B cell (primary cell): Measurements from ENCODE around the gene KCTD13. TPM values are rescaled to one million over a fixed set of nuclear protein-coding genes. Genes with fewer than 3 reads are reported as not detected.

Source experiments
- ATAC-seq: fragments of 200-7000 bp; cut with Tn5 transposase; one replicate; pipeline ENCODE4 v1.10.0; 2021; ENCODE audit warnings: low read depth, mild to moderate bottlenecking, moderate number of reproducible peaks, moderate library complexity
- CTCF ChIA-PET: fragments of 350-600 bp; sonication (Branson Sonifier 250); formaldehyde crosslinking; loops from one replicate; lab custom pipeline; 2021; ENCODE audit warnings: antibody characterized with exemption, inconsistent platforms; lab: Charles Lee
- POLR2A ChIA-PET: fragments of 350-600 bp; sonication (Branson Sonifier 250); formaldehyde crosslinking; loops from one replicate; lab custom pipeline; 2021; ENCODE audit warnings: antibody characterized with exemption; lab: Charles Lee
- DNase-seq: peaks from one replicate; pipeline ENCODE4 v3.0.0; 2013
- H2AFZ ChIP-seq: 2 replicates; pipeline ENCODE4 v1.6.1; 2012; ENCODE audit warnings: mild to moderate bottlenecking, low read depth, low read length; ENCODE audit not compliant: insufficient read depth, poor library complexity, severe bottlenecking
- H3K27ac ChIP-seq, 2 donors: 1 replicate in 1 of 2; 2 replicates in 1 of 2; pipeline ENCODE4 v1.5.1; 2012 to 2013; ENCODE audit warnings: low read length in 2 of 2, mild to moderate bottlenecking in 2 of 2, moderate library complexity in 1 of 2
- H3K27me3 ChIP-seq, 4 experiments: fragments of 200-600 bp in 1 of 4; sonication (generic) in 1 of 4; replicated peaks in 1 of 4; 1 replicate in 2 of 4; 2 replicates in 2 of 4; pipeline versions ENCODE4 v1.6.1 to v1.7.0; 2013 to 2016; ENCODE audit warnings: low read length in 3 of 4, mild to moderate bottlenecking in 2 of 4, mixed read lengths in 1 of 4, moderate library complexity in 1 of 4; ENCODE audit not compliant: insufficient read depth in 4 of 4, control insufficient read depth in 3 of 4; ENCODE audit errors: control extremely low read depth in 1 of 4
- H3K36me3 ChIP-seq, 2 experiments: replicated peaks in 1 of 2; 1 replicate in 1 of 2; 2 replicates in 1 of 2; pipeline versions ENCODE4 v1.6.1 to v1.7.1; 2013; ENCODE audit warnings: low read length in 1 of 2; ENCODE audit not compliant: insufficient read depth in 2 of 2, control insufficient read depth in 1 of 2; ENCODE audit errors: control extremely low read depth in 1 of 2, extremely low read depth in 1 of 2
- H3K4me1 ChIP-seq, 2 donors: fragments of 200-600 bp in 1 of 2; sonication (generic) in 1 of 2; 1 replicate in 1 of 2; 2 replicates in 1 of 2; pipeline versions ENCODE4 v1.5.1 to v1.6.1; 2013 to 2017; ENCODE audit warnings: low read length in 2 of 2; ENCODE audit not compliant: control insufficient read depth in 2 of 2, insufficient read depth in 2 of 2
- H3K4me2 ChIP-seq: replicated peaks from 2 replicates; pipeline ENCODE3; 2012; ENCODE audit warnings: mild to moderate bottlenecking, low read depth, low read length; ENCODE audit not compliant: poor library complexity, severe bottlenecking
- H3K4me3 ChIP-seq, 5 experiments: fragments of 200-600 bp in 1 of 5; sonication (generic) in 1 of 5; 1 replicate in 3 of 5; 2 replicates in 2 of 5; pipeline versions ENCODE4 v1.5.1 to v1.7.0; 2011 to 2016; ENCODE audit warnings: low read length in 4 of 5, mild to moderate bottlenecking in 4 of 5, low read depth in 2 of 5, control low read depth in 1 of 5, moderate library complexity in 1 of 5; ENCODE audit not compliant: insufficient read depth in 1 of 5; ENCODE audit errors: control extremely low read depth in 1 of 5, extremely low read depth in 1 of 5
- H3K79me2 ChIP-seq: fragments of 200-600 bp; sonication (generic); one replicate; pipeline ENCODE4 v1.6.0; 2016; ENCODE audit warnings: low read length; ENCODE audit not compliant: control insufficient read depth, insufficient read depth
- H3K9ac ChIP-seq: fragments of 200-600 bp; sonication (generic); 2 replicates; pipeline ENCODE4 v1.6.1; 2017; ENCODE audit warnings: mild to moderate bottlenecking, low read length, moderate library complexity
- H3K9me3 ChIP-seq, 3 donors: one replicate each; pipeline versions ENCODE4 v1.6.1 to v1.7.1; 2013; ENCODE audit warnings: low read length in 2 of 3; ENCODE audit not compliant: control insufficient read depth in 2 of 3, insufficient read depth in 1 of 3; ENCODE audit errors: control extremely low read depth in 1 of 3
- H4K20me1 ChIP-seq: 2 replicates; pipeline ENCODE4 v1.6.0; 2012; ENCODE audit warnings: mild to moderate bottlenecking, low read length; ENCODE audit not compliant: insufficient read depth, control insufficient read depth, poor library complexity, severe bottlenecking
- H3K27ac Mint-ChIP-seq: one replicate; pipeline ENCODE4 v1.8.0; 2021; ENCODE audit warnings: mixed read lengths
- H3K27me3 Mint-ChIP-seq: one replicate; pipeline ENCODE4 v1.8.0; 2021; ENCODE audit warnings: mixed read lengths
- H3K4me1 Mint-ChIP-seq: one replicate; pipeline ENCODE4 v1.8.0; 2021; ENCODE audit warnings: mixed read lengths
- H3K4me3 Mint-ChIP-seq: one replicate; pipeline ENCODE4 v1.8.0; 2021; ENCODE audit warnings: mixed read lengths
- H3K9me3 Mint-ChIP-seq: one replicate; pipeline ENCODE4 v1.8.0; 2022; ENCODE audit warnings: mixed read lengths; ENCODE audit not compliant: insufficient read depth
- CTCF ChIP-seq: fragments of 200-600 bp; IDR thresholded peaks from one replicate; pipeline ENCODE4 v1.8.0; 2022; ENCODE audit warnings: antibody characterized with exemption, mild to moderate bottlenecking
- EZH2 ChIP-seq: IDR thresholded peaks from 2 replicates; pipeline ENCODE4 v1.6.1; 2012; ENCODE audit warnings: borderline replicate concordance, low read depth, mild to moderate bottlenecking, moderate library complexity, low read length; ENCODE audit not compliant: insufficient read depth, poor library complexity, severe bottlenecking
- WGBS: methylation state at CpG from one replicate; pipeline ENCODE4 v1.1.5; 2013; ENCODE audit warnings: missing lambda C conversion rate; ENCODE audit not compliant: insufficient coverage; 5-methylcytosine and 5-hydroxymethylcytosine counted together
- intact Hi-C: fragments of 100-400 bp; cut with micrococcal nuclease; formaldehyde crosslinking; loops from one replicate; pipeline ENCODE4 v1.10.0; 2022
- polyA plus RNA-seq: library from polyadenylated mRNA; depleted of rRNA; stranded (reverse); fragments of >200 nt; gene quantifications from 2 replicates; pipeline ENCODE4 v1.2.3, GENCODE V29; 2012
- total RNA-seq, 2 donors: library from RNA; stranded (reverse); fragments of 120-200 nt in 1 of 2; gene quantifications; 1 replicate in 1 of 2; 2 replicates in 1 of 2; pipeline versions ENCODE4 v1.2.3 to v1.2.4, GENCODE V29; 2013 to 2022

The KCTD13 gene
- total and polyA plus RNA-seq, 2 donors (not counting 1 experiment from before 2014, with no cell fraction given): 61.5 to 74.3 TPM

- Mint-ChIP-seq H3K27me3 (no peaks in the 10 kb centered on the region), H3K27ac (no peak overlapping the region), H3K4me3 (no peak overlapping the region), H3K4me1 (peaks cover 1% of the 10 kb centered on the region), H3K9me3 (no peaks in the 10 kb centered on the region)
- intact Hi-C loops: loop anchor here (10.0 kb wide), 1 partner anchor 526 kb away; the partner anchor contains the start of gene ZNF48
- Histone ChIP-seq H4K20me1 (no peaks in the 10 kb centered on the region), H3K4me3 (no peak overlapping the region), H3K36me3 (no peaks in the 10 kb centered on the region), H3K27ac (no peak overlapping the region), H2AFZ (no peak overlapping the region), H3K27me3 (no peaks in the 10 kb centered on the region), H3K9me3 (peaks cover 0 to 3% (median 0%) of the 10 kb centered on the region in 3 donors), H3K79me2 (no peaks in the 10 kb centered on the region), H3K4me1 (peaks cover 0 to 4% of the 10 kb centered on the region in 2 donors), H3K9ac (no peak overlapping the region), H3K4me2 (no peak overlapping the region)
- ChIA-PET CTCF (no interaction called here), POLR2A (no interaction called here)
- 93% methylated on average over 8 of the region's 8 CpGs for WGBS
- ATAC-seq (no peak), DNase-seq (no peak)
- TF ChIP-seq EZH2: no peak
- no peak for TF ChIP-seq CTCF
These were observed 57.5 kb downstream of the KCTD13 start for GRCh38 chr16:29868396-29869009.

- H3K79me2 ChIP-seq: peaks cover 16% of the 10 kb centered on the region
- no peak for DNase-seq
- TF ChIP-seq CTCF (no peak), EZH2 (no peak)
- Mint-ChIP-seq H3K27ac (no peak overlapping the region), H3K4me3 (no peak overlapping the region), H3K4me1 (peaks cover 21% of the 10 kb centered on the region), H3K27me3 (no peaks in the 10 kb centered on the region), H3K9me3 (no peaks in the 10 kb centered on the region)
- peaks cover 14 to 19% of the 10 kb centered on the region in 2 donors for H3K4me1 ChIP-seq
- ATAC-seq: no peak
- H3K9ac ChIP-seq: no peak overlapping the region
- no peak overlapping the region for H3K27ac ChIP-seq
- H3K4me2 ChIP-seq: no peak overlapping the region
- peaks cover 4 to 15% of the 10 kb centered on the region in 2 experiments for H3K36me3 ChIP-seq
- ChIA-PET CTCF (interaction anchor here (0.6 to 1.4 kb wide), 7 partner anchors 8 to 186 kb away, joined by 3 to 4 read pairs (median 3); partner anchors contain the start of gene PAGR1), POLR2A (interaction anchor here (0.6 to 1.2 kb wide), 2 partner anchors 26 to 109 kb away, joined by 3 to 4 read pairs; partner anchors contain the start of gene TAOK2)
- peaks cover 0 to 4% (median 0%) of the 10 kb centered on the region in 3 donors for H3K9me3 ChIP-seq
- H2AFZ ChIP-seq: peak overlapping the region; percentile 78
- H4K20me1 ChIP-seq: peaks cover under 1% of the 10 kb centered on the region
- intact Hi-C loops: loop anchor here (5.0 to 10.0 kb wide), 2 partner anchors 117 to 531 kb away; partner anchors contain the start of genes C16orf54 and ZNF48
- H3K4me3 ChIP-seq: no peak overlapping the region
- H3K27me3 ChIP-seq: no peaks in the 10 kb centered on the region
- 88% methylated on average over 7 of the region's 9 CpGs for WGBS
These were observed 61.8 kb downstream of the KCTD13 start for GRCh38 chr16:29864205-29864604.
